ENCODE data around the gene SOCS1.

Gene SOCS1

GRCh38 chr16:11256661-11257130 is 692 bp upstream of the SOCS1 start:
- H4K91ac ChIP-seq (ENCODE audit: low read depth, low read length): peak overlapping the region; percentile 91
- DNase-seq: peak; percentile 50 to 71
- peak overlapping the region; percentile 39 for H4K12ac ChIP-seq (ENCODE audit: low read depth, low read length)
- H3K9ac ChIP-seq (ENCODE audit: low read length): peak overlapping the region; percentile 16
- H4K8ac ChIP-seq (ENCODE audit: low read depth, low read length): peak overlapping the region; percentile 75
- peaks cover 18% of the 10 kb centered on the region for H3K79me2 ChIP-seq (ENCODE audit: control insufficient read depth, insufficient read depth, low read length, poor library complexity)
- no CpG with 5 or more reads among the region's 32 CpGs for WGBS (ENCODE audit: extremely low coverage, insufficient coverage, insufficient read length)
- peak overlapping the region; percentile 75 for H2BK120ac ChIP-seq (ENCODE audit: insufficient read depth, low read length, poor library complexity)
- peak overlapping the region; percentile 93 for H3K4me2 ChIP-seq (ENCODE audit: low read length)
- H2AFZ ChIP-seq (ENCODE audit: insufficient read depth, low read length, poor library complexity): peak overlapping the region; percentile 48
- H2BK5ac ChIP-seq (ENCODE audit: low read depth, low read length, poor library complexity): peak overlapping the region; percentile 81
- H3K79me1 ChIP-seq (ENCODE audit: low read length): peaks cover 25% of the 10 kb centered on the region
- H3K9me3 ChIP-seq (ENCODE audit: insufficient read depth, low read depth, low read length): peaks cover 2% of the 10 kb centered on the region
- peak overlapping the region; percentile 69 for H3K4me3 ChIP-seq (ENCODE audit: low read depth, low read length)
- peak overlapping the region; percentile 79 for H3K27ac ChIP-seq (ENCODE audit: low read depth, low read length)
- no peak overlapping the region for H2AK5ac ChIP-seq (ENCODE audit: low read length)
- H3K14ac ChIP-seq (ENCODE audit: low read length): peak overlapping the region; percentile 48
- peaks cover 23 to 33% of the 10 kb centered on the region in 2 experiments for H3K4me1 ChIP-seq (ENCODE audit: control insufficient read depth in 1 of 2, insufficient read depth in 2 of 2, low read length in 2 of 2)
- H3K23ac ChIP-seq (ENCODE audit: low read length): no peak overlapping the region
- peaks cover 4 to 8% of the 10 kb centered on the region in 2 experiments for H3K36me3 ChIP-seq (ENCODE audit: control insufficient read depth in 1 of 2, insufficient read depth in 2 of 2, low read length in 2 of 2)
- peak overlapping the region; percentile 73 for H2BK12ac ChIP-seq (ENCODE audit: low read length)
- peak overlapping the region; percentile 84 for H3K18ac ChIP-seq (ENCODE audit: low read length)
- peak overlapping the region; percentile 49 for H3K4ac ChIP-seq (ENCODE audit: low read depth, low read length)
- no peaks in the 10 kb centered on the region for H3K27me3 ChIP-seq (ENCODE audit: insufficient read depth, low read length)

- Histone ChIP-seq H4K8ac (ENCODE audit: low read depth, low read length) (peak overlapping the region; percentile 44), H4K91ac (ENCODE audit: low read depth, low read length) (peak overlapping the region; percentile 81), H3K4me1 (ENCODE audit: control insufficient read depth in 1 of 2, insufficient read depth in 2 of 2, low read length in 2 of 2) (peaks cover 15 to 24% of the 10 kb centered on the region in 2 experiments), H3K14ac (ENCODE audit: low read length) (peak overlapping the region; percentile 50), H3K27me3 (ENCODE audit: insufficient read depth, low read length) (no peaks in the 10 kb centered on the region), H3K4me3 (ENCODE audit: low read depth, low read length) (peak overlapping the region; percentile 86), H2BK12ac (ENCODE audit: low read length) (peak overlapping the region; percentile 26), H3K36me3 (ENCODE audit: control insufficient read depth in 1 of 2, insufficient read depth in 2 of 2, low read length in 2 of 2) (peaks cover 4 to 8% of the 10 kb centered on the region in 2 experiments), H3K9ac (ENCODE audit: low read length) (peak overlapping the region; percentile 78), H3K18ac (ENCODE audit: low read length) (peak overlapping the region; percentile 13), H2BK120ac (ENCODE audit: insufficient read depth, low read length, poor library complexity) (peak overlapping the region; percentile 13), H3K4me2 (ENCODE audit: low read length) (peak overlapping the region; percentile 84), H3K9me3 (ENCODE audit: insufficient read depth, low read depth, low read length) (peaks cover 2% of the 10 kb centered on the region), H2BK5ac (ENCODE audit: low read depth, low read length, poor library complexity) (peak overlapping the region; percentile 24), H4K12ac (ENCODE audit: low read depth, low read length) (peak overlapping the region; percentile 9), H2AK5ac (ENCODE audit: low read length) (peak overlapping the region; percentile 1), H2AFZ (ENCODE audit: insufficient read depth, low read length, poor library complexity) (peak overlapping the region; percentile 56), H3K23ac (ENCODE audit: low read length) (no peak overlapping the region), H3K79me2 (ENCODE audit: control insufficient read depth, insufficient read depth, low read length, poor library complexity) (peaks cover 18% of the 10 kb centered on the region), H3K79me1 (ENCODE audit: low read length) (peaks cover 20% of the 10 kb centered on the region), H3K4ac (ENCODE audit: low read depth, low read length) (peak overlapping the region; percentile 41), H3K27ac (ENCODE audit: low read depth, low read length) (peak overlapping the region; percentile 63)
- peak; percentile 42 to 63 for DNase-seq
- no CpG with 5 or more reads among the region's 105 CpGs for WGBS (ENCODE audit: extremely low coverage, insufficient coverage, insufficient read length)
Measured at GRCh38 chr16:11254913-11255736, 879 bp downstream of the SOCS1 start.

- H2AFZ ChIP-seq (ENCODE audit: insufficient read depth, low read length, poor library complexity): no peak overlapping the region
- H3K27me3 ChIP-seq (ENCODE audit: insufficient read depth, low read length): no peaks in the 10 kb centered on the region
- no peak overlapping the region for H4K8ac ChIP-seq (ENCODE audit: low read depth, low read length)
- H3K9me3 ChIP-seq (ENCODE audit: insufficient read depth, low read depth, low read length): peaks cover 2% of the 10 kb centered on the region
- peak overlapping the region; percentile 36 for H3K9ac ChIP-seq (ENCODE audit: low read length)
- peaks cover 20% of the 10 kb centered on the region for H3K79me1 ChIP-seq (ENCODE audit: low read length)
- no CpG with 5 or more reads among the region's 29 CpGs for WGBS (ENCODE audit: extremely low coverage, insufficient coverage, insufficient read length)
- no peak for DNase-seq
- H2BK120ac ChIP-seq (ENCODE audit: insufficient read depth, low read length, poor library complexity): no peak overlapping the region
- no peak overlapping the region for H2BK12ac ChIP-seq (ENCODE audit: low read length)
- peak overlapping the region; percentile 84 for H3K4me2 ChIP-seq (ENCODE audit: low read length)
- H3K4me1 ChIP-seq (ENCODE audit: control insufficient read depth in 1 of 2, insufficient read depth in 2 of 2, low read length in 2 of 2): peaks cover 12 to 20% of the 10 kb centered on the region in 2 experiments
- peak overlapping the region; percentile 41 for H3K18ac ChIP-seq (ENCODE audit: low read length)
- peaks cover 7 to 8% of the 10 kb centered on the region in 2 experiments for H3K36me3 ChIP-seq (ENCODE audit: control insufficient read depth in 1 of 2, insufficient read depth in 2 of 2, low read length in 2 of 2)
- peaks cover 18% of the 10 kb centered on the region for H3K79me2 ChIP-seq (ENCODE audit: control insufficient read depth, insufficient read depth, low read length, poor library complexity)
- peak overlapping the region; percentile 86 for H3K4me3 ChIP-seq (ENCODE audit: low read depth, low read length)
- H4K12ac ChIP-seq (ENCODE audit: low read depth, low read length): peak overlapping the region; percentile 9
- H3K23ac ChIP-seq (ENCODE audit: low read length): no peak overlapping the region
- no peak overlapping the region for H2AK5ac ChIP-seq (ENCODE audit: low read length)
- H3K14ac ChIP-seq (ENCODE audit: low read length): peak overlapping the region; percentile 50
- no peak overlapping the region for H3K27ac ChIP-seq (ENCODE audit: low read depth, low read length)
- H4K91ac ChIP-seq (ENCODE audit: low read depth, low read length): no peak overlapping the region
- H3K4ac ChIP-seq (ENCODE audit: low read depth, low read length): peak overlapping the region; percentile 49
- no peak overlapping the region for H2BK5ac ChIP-seq (ENCODE audit: low read depth, low read length, poor library complexity)
Measured at GRCh38 chr16:11253995-11254912, 1.8 kb downstream of the SOCS1 start.
